Ectodermal cell (in vitro differentiated cells): ENCODE data around the gene PDCD6IP.
"Not testable (repeated sequence)": the region's sequence is repeated elsewhere in the genome, so short reads cannot be mapped to it uniquely, and the experiment has no call there.

ENCODE experiments used
- H3K27ac ChIP-seq: 2 replicates; pipeline ENCODE4 v1.7.0; 2013; ENCODE audit warnings: mild to moderate bottlenecking, low read depth, low read length; ENCODE audit not compliant: insufficient read depth, poor library complexity, severe bottlenecking
- H3K27me3 ChIP-seq: 2 replicates; pipeline ENCODE4 v1.7.0; 2013; ENCODE audit warnings: mild to moderate bottlenecking, low read length; ENCODE audit not compliant: insufficient read depth, control insufficient read depth, poor library complexity, severe bottlenecking
- H3K36me3 ChIP-seq: one replicate; pipeline ENCODE4 v1.7.0; 2013; ENCODE audit warnings: low read length; ENCODE audit not compliant: control insufficient read depth, insufficient read depth
- H3K4me1 ChIP-seq: one replicate; pipeline ENCODE4 v1.7.0; 2013; ENCODE audit warnings: low read length; ENCODE audit not compliant: control insufficient read depth, insufficient read depth
- H3K4me3 ChIP-seq: 2 replicates; pipeline ENCODE4 v1.7.0; 2013; ENCODE audit warnings: low read depth, low read length, control low read depth; ENCODE audit not compliant: insufficient read depth
- H3K9me3 ChIP-seq: 2 replicates; pipeline ENCODE4 v1.7.0; 2013; ENCODE audit warnings: mild to moderate bottlenecking, low read length, moderate library complexity; ENCODE audit not compliant: control insufficient read depth
- WGBS, 2 experiments: methylation state at CpG; one replicate each; pipeline ENCODE4 v1.1.7; 2013; ENCODE audit warnings: missing lambda C conversion rate in 2 of 2; 5-methylcytosine and 5-hydroxymethylcytosine counted together

PDCD6IP gene

DNA sequence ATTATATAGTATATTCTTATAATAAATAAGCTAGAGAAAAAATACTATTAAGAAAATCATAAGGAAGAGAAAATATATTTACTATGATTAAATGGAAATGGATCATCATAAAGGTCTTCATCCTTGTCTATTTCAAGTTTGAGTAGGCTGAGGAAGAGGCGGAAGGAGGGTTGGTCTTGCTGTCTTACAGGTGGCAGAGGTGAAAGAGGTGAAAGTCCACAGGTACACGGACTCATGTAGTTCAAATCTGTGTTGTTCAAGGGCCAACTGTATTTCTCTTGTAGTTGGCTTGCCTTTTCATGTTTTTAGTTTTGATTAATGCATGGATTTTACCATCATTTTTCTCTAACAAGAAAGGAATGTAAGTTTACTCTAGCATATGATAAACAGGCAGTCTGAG, 41.7 kb downstream of the PDCD6IP start:
- H3K9me3 ChIP-seq, result no peaks in the 10 kb centered on the region
- WGBS, 2 experiments, result 96% methylated on average over 2 of the region's 2 CpGs
- no peaks in the 10 kb centered on the region for H3K27me3 ChIP-seq
- no peak overlapping the region for H3K27ac ChIP-seq
- no peaks in the 10 kb centered on the region for H3K36me3 ChIP-seq
- no peaks in the 10 kb centered on the region for H3K4me1 ChIP-seq
- no peak overlapping the region for H3K4me3 ChIP-seq

DNA sequence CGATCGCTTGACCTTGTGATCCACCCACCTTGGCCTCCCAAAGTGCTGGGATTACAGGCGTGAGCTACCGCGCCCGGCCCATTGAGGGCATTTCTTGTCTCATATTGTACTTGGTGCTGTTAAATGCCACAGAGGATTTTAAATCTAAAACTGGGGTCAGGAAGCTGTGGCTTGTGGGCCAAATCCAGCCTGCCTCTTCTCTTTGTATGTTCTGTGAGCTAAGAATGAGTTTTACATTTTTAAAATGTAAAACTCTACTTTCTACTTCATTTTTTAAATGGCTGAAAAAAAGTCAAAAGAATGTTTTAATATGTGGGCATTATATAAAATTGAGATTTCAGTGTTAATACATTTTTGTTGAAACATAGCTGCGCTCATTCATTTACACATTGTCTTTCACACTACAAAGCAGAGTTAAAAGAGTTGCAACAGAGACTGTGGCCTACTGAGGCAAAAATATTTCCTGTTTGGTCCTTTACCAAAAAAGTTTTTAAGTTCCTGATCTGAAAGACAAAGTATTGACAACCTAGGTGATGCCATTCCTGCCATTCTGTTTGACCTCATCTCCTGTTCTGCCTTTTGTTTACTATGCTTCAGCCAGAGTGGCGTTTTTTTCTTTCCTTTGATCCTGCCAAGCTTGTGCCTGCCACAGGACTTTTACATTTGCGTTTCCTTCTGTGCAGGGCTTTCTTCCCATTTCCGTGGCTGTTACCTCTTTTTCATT, 50.4 kb downstream of the PDCD6IP start:
- WGBS, 2 experiments, result 69 to 75% methylated on average over 10 of the region's 10 CpGs
- Histone ChIP-seq H3K27me3 (no peaks in the 10 kb centered on the region), H3K36me3 (no peaks in the 10 kb centered on the region), H3K4me1 (no peaks in the 10 kb centered on the region), H3K9me3 (no peaks in the 10 kb centered on the region), H3K27ac (no peak overlapping the region), H3K4me3 (no peak overlapping the region)

DNA sequence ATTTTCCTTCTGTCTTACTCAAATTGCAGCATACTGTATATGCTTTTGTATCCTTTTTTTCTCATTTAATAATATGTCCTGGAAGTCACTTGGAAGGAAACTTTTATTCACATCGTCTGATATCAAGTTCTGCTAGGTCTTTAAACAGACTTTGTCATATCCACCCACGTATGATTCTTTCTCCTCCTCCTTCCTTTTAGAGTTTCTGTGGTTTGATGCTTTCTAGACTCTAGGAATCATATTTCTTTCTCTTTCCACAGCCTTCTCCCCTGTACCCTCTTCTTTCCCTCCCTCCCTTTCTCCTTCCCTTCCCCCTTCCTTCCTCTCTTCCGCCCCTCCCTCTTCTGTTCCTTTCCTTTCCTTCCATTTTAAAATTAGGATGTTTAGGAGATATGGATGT, 52.2 kb downstream of the PDCD6IP start:
- H3K27me3 ChIP-seq, H3K4me3 ChIP-seq, H3K36me3 ChIP-seq, H3K9me3 ChIP-seq, H3K4me1 ChIP-seq, H3K27ac ChIP-seq: not testable (repeated sequence)
- no CpG with 5 or more reads among the region's 3 CpGs for WGBS, 2 experiments

DNA sequence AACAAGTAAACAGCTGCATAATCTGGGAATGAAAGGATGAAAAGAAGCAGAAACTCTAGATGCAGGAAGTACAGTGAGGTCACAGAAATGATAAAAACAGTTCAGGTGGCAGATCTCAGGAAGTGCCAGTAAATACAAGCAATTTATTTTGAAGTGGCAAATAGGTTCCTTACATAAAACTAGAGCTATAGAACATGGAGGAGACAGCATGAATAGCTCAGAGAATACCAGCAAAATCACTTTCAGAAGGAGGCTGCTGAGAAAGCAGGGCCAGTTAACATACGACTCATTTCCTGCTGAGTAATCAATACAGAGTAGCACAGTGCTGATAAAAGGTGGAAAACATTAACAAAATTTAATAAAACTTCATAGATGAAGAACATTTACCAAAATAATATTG, 57.0 kb downstream of the PDCD6IP start:
- not testable (repeated sequence) for H3K36me3 ChIP-seq, H3K4me1 ChIP-seq, H3K27me3 ChIP-seq, H3K9me3 ChIP-seq, H3K4me3 ChIP-seq, H3K27ac ChIP-seq
- 86% methylated on average over 1 of the region's 1 CpG; no CpG with 5 or more reads in 1 of the 2 experiments for WGBS, 2 experiments

DNA sequence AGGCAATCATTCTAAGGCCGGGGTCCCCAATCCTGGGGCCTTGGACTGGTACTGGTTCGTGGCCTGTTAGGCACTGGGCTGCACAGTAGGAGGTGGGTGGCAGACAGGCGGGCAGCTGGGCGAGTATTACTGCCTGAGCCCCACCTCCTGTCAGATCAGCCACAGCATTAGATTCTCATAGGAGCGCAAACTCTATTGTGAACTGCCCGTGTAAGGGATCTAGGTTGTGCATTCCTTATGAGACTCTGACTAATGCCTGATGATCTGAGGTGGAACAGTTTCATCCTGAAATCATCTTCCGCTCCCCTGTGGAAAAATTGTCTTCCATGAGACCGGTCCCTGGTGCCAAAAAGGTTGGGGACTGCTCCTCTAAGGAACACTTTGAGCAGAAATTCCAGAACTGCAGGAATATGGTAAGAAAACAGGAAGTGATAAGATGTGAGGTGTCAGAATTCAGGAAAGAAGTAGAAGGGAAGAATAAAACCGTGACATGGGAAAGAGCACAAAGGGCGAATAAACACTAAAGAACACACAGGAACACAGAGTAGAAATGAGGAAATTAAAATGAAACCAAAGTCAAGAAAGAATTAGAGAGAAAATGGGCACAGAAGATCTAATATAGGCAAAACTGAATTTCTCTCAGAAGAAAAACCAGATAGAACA, 57.6 kb downstream of the PDCD6IP start:
- H3K9me3 ChIP-seq, result no peaks in the 10 kb centered on the region
- H3K4me3 ChIP-seq, result no peak overlapping the region
- WGBS, 2 experiments, result 93 to 97% methylated on average over 10 of the region's 10 CpGs
- H3K27ac ChIP-seq, result no peak overlapping the region
- no peaks in the 10 kb centered on the region for H3K4me1 ChIP-seq
- peaks cover 8% of the 10 kb centered on the region for H3K36me3 ChIP-seq
- H3K27me3 ChIP-seq, result no peaks in the 10 kb centered on the region

DNA sequence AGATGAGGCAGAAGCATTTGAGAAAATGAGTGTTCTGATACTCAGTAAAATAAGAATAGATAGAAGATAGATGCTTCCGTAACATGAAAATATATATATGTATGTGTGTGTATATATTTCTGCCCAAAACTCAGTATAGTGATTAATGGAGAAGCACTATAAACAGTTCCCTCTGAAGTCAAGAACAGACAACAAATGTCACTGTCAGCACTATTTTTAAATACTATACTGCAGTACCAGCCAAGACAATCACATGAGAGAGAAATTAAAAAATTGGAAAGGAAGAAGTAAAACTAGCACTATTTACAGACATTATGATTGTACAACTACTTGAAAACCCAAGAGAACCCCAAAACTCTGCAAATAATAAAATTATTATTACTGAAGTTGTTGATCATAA, 59.3 kb downstream of the PDCD6IP start:
- not testable (repeated sequence) for H3K27ac ChIP-seq, H3K4me1 ChIP-seq, H3K27me3 ChIP-seq, H3K4me3 ChIP-seq, H3K9me3 ChIP-seq, H3K36me3 ChIP-seq
- WGBS, 2 experiments, result 100% methylated on average over 1 of the region's 1 CpG; no CpG with 5 or more reads in 1 of the 2 experiments

DNA sequence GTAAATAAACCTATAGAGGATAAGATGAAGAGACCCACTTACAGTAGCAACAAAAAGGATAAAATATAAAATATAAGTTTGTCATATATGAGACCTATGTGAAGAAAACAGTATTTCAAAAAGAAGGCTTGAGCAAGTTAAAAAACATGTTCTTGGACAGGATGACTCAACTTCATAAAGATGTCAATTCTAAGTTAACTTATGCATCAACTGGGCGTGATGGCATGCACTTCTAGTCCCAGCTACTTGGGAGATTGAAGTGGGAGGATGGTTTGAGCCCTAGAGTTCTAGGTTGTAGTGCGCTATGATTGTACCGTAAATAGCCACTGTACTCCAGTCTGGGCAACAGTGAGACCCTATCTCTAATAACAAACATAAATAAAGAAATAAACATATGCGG, 59.7 kb downstream of the PDCD6IP start:
- H3K9me3 ChIP-seq, result no peaks in the 10 kb centered on the region
- H3K4me3 ChIP-seq, result no peak overlapping the region
- H3K27ac ChIP-seq, result no peak overlapping the region
- H3K27me3 ChIP-seq, result no peaks in the 10 kb centered on the region
- no peaks in the 10 kb centered on the region for H3K4me1 ChIP-seq
- WGBS, 2 experiments, result 96 to 97% methylated on average over 4 of the region's 4 CpGs
- peaks cover 8% of the 10 kb centered on the region for H3K36me3 ChIP-seq

DNA sequence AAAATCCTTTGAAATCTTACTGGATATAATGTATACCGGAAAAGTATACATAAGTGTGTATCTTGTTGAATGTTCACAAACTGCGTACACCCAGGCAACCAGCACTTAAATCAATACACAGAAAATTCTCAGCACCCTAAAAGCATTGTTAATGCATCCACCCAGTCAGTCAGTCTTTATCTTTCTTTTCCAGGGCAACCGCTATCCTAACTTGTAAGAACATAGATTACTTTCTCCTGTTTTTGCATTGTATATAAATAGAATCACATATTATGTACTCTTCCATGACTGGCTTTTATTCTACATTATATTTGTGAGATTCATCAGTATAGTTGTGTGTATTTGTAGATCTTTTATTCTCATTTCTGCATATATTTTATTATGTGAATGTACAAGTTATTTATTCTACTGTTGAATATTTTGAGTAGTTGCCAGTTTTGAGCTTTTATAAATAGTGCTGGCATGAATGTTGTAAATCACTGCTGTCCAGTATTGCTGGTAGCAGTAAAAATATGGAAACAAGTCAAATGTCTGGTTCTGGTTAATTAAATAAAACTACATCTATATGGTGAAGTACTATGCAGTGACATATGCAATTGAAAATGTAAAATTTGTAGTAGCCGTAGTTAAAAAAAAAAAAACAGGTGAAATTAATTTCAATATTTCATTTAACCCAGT, 62.1 kb downstream of the PDCD6IP start:
- H3K27me3 ChIP-seq, result no peaks in the 10 kb centered on the region
- H3K36me3 ChIP-seq, result peaks cover 12% of the 10 kb centered on the region
- H3K4me3 ChIP-seq, result no peak overlapping the region
- 93 to 100% methylated on average over 2 to 3 of the region's 4 CpGs for WGBS, 2 experiments
- H3K27ac ChIP-seq, result no peak overlapping the region
- no peaks in the 10 kb centered on the region for H3K4me1 ChIP-seq
- no peaks in the 10 kb centered on the region for H3K9me3 ChIP-seq

DNA sequence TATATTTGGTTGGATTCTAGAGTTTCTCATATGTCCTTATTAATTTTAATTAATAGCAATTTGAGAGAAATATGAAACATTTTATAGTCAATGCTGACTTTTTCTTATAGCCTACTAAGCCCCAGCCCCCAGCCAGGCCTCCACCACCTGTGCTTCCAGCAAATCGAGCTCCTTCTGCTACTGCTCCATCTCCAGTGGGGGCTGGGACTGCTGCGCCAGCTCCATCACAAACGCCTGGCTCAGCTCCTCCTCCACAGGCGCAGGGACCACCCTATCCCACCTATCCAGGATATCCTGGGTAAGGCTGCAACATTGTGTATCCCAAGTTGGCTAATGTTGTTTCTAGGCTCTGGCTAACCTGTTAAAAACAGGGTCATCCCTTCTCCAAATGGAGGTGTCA, 66.7 kb downstream of the PDCD6IP start:
- Histone ChIP-seq H3K27ac (no peak overlapping the region), H3K4me1 (no peaks in the 10 kb centered on the region), H3K4me3 (no peak overlapping the region), H3K9me3 (no peaks in the 10 kb centered on the region), H3K36me3 (peaks cover 4% of the 10 kb centered on the region), H3K27me3 (no peaks in the 10 kb centered on the region)
- WGBS, 2 experiments, result 88 to 92% methylated on average over 4 of the region's 4 CpGs

DNA sequence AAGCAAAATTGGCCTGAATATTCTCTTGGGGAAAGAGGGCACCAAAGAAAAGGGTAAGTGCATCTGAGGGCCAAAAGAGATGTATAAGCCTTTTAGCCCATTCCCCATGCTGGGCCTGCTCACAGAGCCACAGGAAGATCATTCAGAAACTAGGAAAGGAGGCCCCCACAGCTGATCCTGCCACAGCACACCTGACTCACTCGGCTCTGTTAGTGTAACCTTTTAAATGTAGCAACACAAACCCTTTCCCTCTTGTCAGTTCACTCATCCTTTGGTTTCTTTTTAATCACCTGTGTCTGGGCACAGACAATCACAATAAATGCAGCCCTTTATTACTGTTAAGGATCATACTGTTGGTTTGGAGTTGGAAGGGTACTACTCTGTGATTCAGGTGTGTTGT, 69.9 kb downstream of the PDCD6IP start:
- no peak overlapping the region for H3K27ac ChIP-seq
- no peaks in the 10 kb centered on the region for H3K4me1 ChIP-seq
- WGBS, 2 experiments, result 86 to 95% methylated on average over 1 of the region's 1 CpG
- no peaks in the 10 kb centered on the region for H3K9me3 ChIP-seq
- H3K36me3 ChIP-seq, result peaks cover 4% of the 10 kb centered on the region
- no peak overlapping the region for H3K4me3 ChIP-seq
- H3K27me3 ChIP-seq, result no peaks in the 10 kb centered on the region
